ENCODE data around the gene ACBD5.

The ACBD5 gene

GRCh38 chr10:27145937-27146336, 94.7 kb downstream of the ACBD5 start:
- DNase-seq: no peak

All from stimulated activated CD4-positive, alpha-beta T cell treated with anti-CD3 and anti-CD28 coated beads, Interleukin-2, amount 100 ng/mL, for 24 hours (primary cell).